OCI-LY3 (cell line): ENCODE data around the gene TAS2R38.

Source experiments
- CTCF ChIP-seq: fragments of 200-600, 300-600 bp; sonication (generic); IDR thresholded peaks from 2 replicates; pipeline ENCODE4 v1.5.1; 2014; ENCODE audit warnings: antibody characterized with exemption, low read length, low read depth
- EZH2phosphoT487 ChIP-seq: fragments of 200-600 bp; shearing (Covaris generic); IDR thresholded peaks from 2 replicates; pipeline ENCODE4 v1.6.1; 2018; ENCODE audit warnings: antibody characterized with exemption, mixed run types, low read depth

DNA sequence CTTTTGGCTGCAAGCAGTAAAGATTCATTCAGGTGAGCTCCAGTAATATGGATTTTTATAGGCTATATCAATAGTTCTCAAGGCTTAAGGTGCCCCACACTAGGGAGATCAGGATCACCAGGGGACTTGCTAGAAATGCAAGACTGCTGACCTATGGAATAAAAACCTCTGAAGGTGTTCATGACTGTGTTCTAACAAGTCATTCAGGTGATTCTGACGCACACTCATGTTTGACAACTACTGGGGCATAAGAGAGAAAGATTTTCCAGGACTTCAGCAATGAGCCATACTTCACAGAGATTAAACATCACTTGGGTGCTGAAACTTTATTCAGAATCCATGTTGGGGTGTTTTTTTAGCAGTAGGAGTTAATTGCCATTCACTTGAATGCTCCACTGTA lies 4.8 kb upstream of the TAS2R38 start:
- TF ChIP-seq CTCF (no peak), EZH2phosphoT487 (no peak)
